Stimulated activated CD4-positive, alpha-beta T cell treated with anti-CD3 and anti-CD28 coated beads, Interleukin-1b, Interleukin-23, amount 100 ng/mL, for 4 hours (primary cell): Measurements from ENCODE around the gene RFX2.
"Not testable (repeated sequence)": the region's sequence is repeated elsewhere in the genome, so short reads cannot be mapped to it uniquely, and the experiment has no call there.

Experiments
- DNase-seq, 2 donors: peaks; one replicate each; pipeline ENCODE4 v3.0.0-alpha.2; 2020; ENCODE audit warnings: low read depth in 2 of 2

Gene RFX2

GRCh38 chr19:6012426-6013170 lies 97.7 kb downstream of the RFX2 start:
- no peak for DNase-seq

DNA sequence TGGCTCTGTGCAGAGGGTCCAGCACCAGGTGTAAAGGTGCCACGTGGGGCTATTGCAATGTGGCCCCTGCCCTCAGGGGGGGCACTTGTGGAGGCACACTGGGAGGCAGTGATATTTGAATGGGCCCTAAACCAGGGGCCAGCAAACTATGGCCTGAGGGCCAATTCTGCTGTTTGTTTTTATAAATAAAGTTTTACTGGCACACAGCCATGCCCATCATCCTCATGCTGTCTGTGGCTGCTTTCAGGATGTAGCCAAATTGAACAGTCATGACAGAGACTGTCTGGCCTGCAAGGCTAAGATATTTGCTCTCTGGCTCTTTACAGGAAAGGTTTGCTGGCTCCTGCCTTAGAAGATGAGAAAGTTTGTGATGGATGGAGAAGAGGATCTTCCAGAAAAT lies 98.5 kb downstream of the RFX2 start:
- no peak for DNase-seq

DNA sequence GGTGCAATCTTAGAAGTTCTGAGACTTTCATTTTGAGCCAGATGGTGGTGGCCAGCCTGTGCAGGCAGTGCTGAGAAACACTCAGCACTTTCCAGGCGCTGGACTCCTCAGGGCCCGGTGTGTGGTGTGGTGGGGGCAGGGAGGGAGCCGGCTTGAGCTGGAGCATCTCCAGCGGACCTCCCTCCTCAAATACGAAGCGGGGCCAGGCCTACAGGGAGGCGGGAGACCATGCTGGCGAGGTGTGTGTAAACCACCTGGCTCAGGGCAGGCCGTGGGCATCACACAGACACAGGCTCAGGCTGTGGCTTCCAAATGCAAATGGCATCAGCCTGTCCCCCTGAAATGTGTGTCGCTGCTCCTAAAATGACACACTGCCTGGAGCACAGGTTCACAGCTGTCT lies 99.1 kb downstream of the RFX2 start:
- no peak for DNase-seq

DNA sequence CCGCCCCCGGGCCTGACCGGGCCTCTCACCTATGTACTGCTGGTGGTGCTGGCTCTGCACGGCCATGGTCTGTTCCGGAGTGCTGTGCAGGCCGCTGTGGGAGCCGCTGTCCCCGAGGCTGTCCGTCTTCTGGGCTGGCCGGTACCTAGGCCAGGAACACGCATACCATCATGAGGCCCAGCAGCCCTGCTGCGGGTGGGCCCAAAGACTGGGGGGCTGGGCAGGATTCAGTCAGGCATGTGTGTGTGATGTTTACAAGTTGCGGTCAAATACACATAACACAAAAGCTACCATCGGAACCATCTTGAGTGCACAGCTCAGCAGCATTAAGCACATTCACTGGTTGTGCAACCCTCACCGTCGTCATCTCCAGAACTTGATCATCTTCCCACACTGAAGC lies 100.2 kb downstream of the RFX2 start:
- DNase-seq, result no peak

- no peak for DNase-seq
Measured at GRCh38 chr19:6007866-6008265, 102.4 kb downstream of the RFX2 start.

GRCh38 chr19:6006896-6007295 lies 103.4 kb downstream of the RFX2 start:
- no peak for DNase-seq

GRCh38 chr19:6006070-6006446 lies 104.2 kb downstream of the RFX2 start:
- DNase-seq, result not testable (repeated sequence)

GRCh38 chr19:6005321-6006069 lies 104.8 kb downstream of the RFX2 start:
- DNase-seq, result no peak

GRCh38 chr19:6003976-6004375 lies 106.3 kb downstream of the RFX2 start:
- no peak for DNase-seq

- no peak for DNase-seq
Measured at GRCh38 chr19:6002591-6002990, 107.7 kb downstream of the RFX2 start.

DNA sequence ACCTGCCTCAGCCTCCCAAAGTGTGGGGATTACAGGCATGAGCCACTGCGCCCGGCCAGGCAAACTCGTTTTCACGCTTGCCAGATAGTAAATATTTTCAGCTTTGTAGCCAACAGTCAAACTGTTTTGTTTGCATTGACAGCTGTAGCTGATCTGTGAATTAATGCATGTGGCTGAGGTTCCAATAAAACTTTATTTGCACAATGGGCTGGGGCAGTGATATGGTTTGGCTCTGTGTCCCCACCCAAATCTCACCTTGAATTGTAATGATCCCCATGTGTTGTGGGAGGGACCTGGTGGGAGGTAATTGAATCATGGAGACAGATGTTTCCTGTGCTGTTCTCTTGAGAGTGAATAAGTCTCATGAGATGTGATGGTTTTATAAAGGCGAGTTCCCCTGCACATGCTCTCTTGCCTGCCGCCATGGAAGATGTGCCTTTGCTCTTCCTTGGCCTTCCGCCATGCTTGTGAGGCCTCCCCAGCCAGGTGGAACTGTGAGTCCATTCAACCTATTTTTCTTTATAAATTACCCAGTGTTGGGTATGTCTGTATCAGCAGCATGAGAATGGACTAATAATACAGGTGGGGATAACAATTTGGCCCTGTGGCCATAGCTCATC lies 110.0 kb downstream of the RFX2 start:
- no peak for DNase-seq

DNA sequence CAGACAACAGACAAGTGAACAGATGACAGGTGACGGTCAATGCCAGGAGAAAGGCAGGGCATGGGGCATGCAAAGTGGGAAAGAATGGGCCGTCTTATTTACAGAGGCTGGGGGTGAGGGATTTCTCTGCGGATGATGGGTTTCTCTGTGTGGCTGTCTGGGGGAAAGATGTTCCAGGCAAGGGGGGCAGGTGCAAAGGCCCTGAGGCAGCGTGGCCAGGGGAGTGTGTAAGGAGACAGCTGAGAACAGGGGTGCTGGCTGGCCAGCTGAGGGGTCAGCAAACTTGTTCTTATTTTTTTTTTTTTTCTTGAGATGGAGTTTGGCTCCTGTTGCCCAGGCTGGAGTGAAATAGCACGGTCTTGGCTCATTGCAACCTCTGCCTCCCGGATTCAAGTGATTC lies 110.6 kb downstream of the RFX2 start:
- DNase-seq, result no peak

DNA sequence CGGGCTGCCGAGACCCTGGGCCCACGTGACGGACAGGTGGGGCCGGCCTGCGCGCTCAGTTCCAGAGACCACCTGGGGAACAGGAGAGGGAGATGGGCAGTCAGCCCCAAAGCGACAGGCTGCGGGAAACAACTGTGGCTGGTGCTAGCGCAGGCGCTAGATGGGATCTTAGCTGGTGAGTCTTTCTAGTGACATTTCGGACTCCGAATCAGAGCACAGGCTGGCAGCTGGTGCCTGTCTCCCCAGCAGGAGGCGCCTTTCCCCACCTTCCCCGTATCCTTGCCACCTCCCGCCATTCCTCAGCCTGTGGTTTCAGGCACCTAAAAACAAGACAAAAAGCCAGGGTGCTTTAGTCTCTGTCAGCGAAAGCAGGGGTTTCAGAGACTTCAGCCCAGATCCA lies 112.9 kb downstream of the RFX2 start:
- DNase-seq, result no peak

GRCh38 chr19:5996623-5997320 lies 113.5 kb downstream of the RFX2 start:
- DNase-seq, result no peak

- DNase-seq, result no peak
Measured at GRCh38 chr19:5996102-5996501, 114.2 kb downstream of the RFX2 start.

GRCh38 chr19:5995606-5996005 lies 114.7 kb downstream of the RFX2 start:
- no peak for DNase-seq

GRCh38 chr19:5994405-5995165 lies 115.7 kb downstream of the RFX2 start:
- DNase-seq, result no peak

- no peak for DNase-seq
Measured at GRCh38 chr19:5993648-5994358, 116.5 kb downstream of the RFX2 start.

- no peak for DNase-seq
Measured at GRCh38 chr19:5993201-5993600, 117.1 kb downstream of the RFX2 start.

DNA sequence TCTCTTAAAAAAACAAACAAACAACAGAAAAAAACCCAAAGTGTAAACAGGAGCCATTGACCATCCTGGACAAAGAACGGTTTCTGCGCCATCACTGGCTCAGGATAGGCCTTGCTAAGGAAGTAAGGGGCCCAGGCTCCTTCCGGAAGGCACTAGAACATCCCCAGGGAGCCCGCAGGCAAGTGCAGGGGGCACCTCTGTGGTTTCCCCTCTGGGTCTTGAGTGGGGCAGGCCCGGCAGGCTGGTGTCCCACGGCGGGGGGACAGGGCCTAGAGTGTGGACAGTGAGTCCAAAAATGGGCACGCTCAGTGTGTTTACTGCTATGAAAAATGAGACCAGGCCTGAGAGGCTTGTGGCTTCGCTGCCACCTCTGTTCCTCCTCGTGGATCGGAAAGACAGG lies 117.5 kb downstream of the RFX2 start:
- DNase-seq, result no peak

DNA sequence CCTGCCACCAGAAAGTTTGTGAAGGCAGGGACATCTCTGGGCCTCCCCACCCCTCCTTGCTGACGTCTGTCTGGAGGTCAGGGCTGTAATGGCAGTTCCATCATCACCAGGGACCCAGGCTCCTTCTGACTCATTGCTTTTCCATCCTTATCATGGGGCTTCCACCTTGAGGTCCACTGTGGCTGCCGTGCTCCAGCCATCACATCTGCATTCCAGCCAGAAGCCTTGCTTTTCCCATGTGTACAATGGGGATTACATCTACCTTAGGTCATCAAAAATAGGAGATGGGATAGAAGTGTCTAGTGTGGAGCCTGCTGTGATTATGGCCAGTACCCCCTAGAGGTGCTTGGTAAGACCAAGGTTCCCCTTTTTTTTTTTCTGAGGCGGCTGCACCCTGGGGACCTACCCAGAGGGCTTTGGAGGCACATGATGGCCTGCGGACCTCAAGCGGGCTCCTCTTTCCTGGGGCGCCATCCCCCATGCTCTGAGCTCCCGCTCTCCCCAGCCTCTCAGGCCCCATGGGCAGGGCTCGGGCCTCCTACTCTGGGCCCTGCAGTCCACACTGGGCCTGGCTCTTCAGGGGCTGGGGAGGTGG lies 119.0 kb downstream of the RFX2 start:
- DNase-seq, result no peak
